DMS114 treated with DMSO at 0.1 percent for 48 hours (cell line): ENCODE data around the gene CYB561D1.
A peak's percentile ranks its signal among the peaks of the same experiment; 100 is the strongest.

Experiments used
- DNase-seq: peaks from one replicate; lab custom pipeline; 2025; ENCODE audit not compliant: unreplicated experiment; lab: John Stamatoyannopoulos, UW

Gene CYB561D1

GRCh38 chr1:109527846-109528695, 34.2 kb downstream of the CYB561D1 start:
- no peak for DNase-seq

GRCh38 chr1:109528712-109529111, 34.8 kb downstream of the CYB561D1 start:
- DNase-seq = no peak

- DNase-seq = no peak
Observed at GRCh38 chr1:109529881-109530456, 36.1 kb downstream of the CYB561D1 start.

GRCh38 chr1:109530457-109531087, 36.7 kb downstream of the CYB561D1 start:
- DNase-seq = no peak

- DNase-seq = no peak
Observed at GRCh38 chr1:109531380-109531779, 37.5 kb downstream of the CYB561D1 start.

- DNase-seq = no peak
Observed at GRCh38 chr1:109531826-109532364, 38.0 kb downstream of the CYB561D1 start.

GRCh38 chr1:109532365-109533136, 38.7 kb downstream of the CYB561D1 start:
- peak; percentile 72 for DNase-seq

- DNase-seq = no peak
Observed at GRCh38 chr1:109534307-109534858, 40.5 kb downstream of the CYB561D1 start.

- DNase-seq = no peak
Observed at GRCh38 chr1:109535481-109535880, 41.6 kb downstream of the CYB561D1 start.

- DNase-seq = no peak
Observed at GRCh38 chr1:109535971-109536491, 42.1 kb downstream of the CYB561D1 start.

- DNase-seq = no peak
Observed at GRCh38 chr1:109537450-109538178, 43.7 kb downstream of the CYB561D1 start.

GRCh38 chr1:109538827-109539555, 45.1 kb downstream of the CYB561D1 start:
- no peak for DNase-seq

- no peak for DNase-seq
Observed at GRCh38 chr1:109539676-109540075, 45.8 kb downstream of the CYB561D1 start, which contains the start of gene GPR61. GPR61 (plus strand) TSS chr1:109539872; CDS start chr1:109543023, 3,151 bp downstream.

- no peak for DNase-seq
Observed at GRCh38 chr1:109541102-109541501, 47.2 kb downstream of the CYB561D1 start.

- DNase-seq = no peak
Observed at GRCh38 chr1:109542657-109543056, 48.8 kb downstream of the CYB561D1 start.

- DNase-seq = no peak
Observed at GRCh38 chr1:109543283-109543987, 49.5 kb downstream of the CYB561D1 start.

- DNase-seq = no peak
Observed at GRCh38 chr1:109543988-109544735, 50.3 kb downstream of the CYB561D1 start.
